ENCODE measurements around the gene CLTC.
A peak's percentile ranks its signal among the peaks of the same experiment; 100 is the strongest.

DNA sequence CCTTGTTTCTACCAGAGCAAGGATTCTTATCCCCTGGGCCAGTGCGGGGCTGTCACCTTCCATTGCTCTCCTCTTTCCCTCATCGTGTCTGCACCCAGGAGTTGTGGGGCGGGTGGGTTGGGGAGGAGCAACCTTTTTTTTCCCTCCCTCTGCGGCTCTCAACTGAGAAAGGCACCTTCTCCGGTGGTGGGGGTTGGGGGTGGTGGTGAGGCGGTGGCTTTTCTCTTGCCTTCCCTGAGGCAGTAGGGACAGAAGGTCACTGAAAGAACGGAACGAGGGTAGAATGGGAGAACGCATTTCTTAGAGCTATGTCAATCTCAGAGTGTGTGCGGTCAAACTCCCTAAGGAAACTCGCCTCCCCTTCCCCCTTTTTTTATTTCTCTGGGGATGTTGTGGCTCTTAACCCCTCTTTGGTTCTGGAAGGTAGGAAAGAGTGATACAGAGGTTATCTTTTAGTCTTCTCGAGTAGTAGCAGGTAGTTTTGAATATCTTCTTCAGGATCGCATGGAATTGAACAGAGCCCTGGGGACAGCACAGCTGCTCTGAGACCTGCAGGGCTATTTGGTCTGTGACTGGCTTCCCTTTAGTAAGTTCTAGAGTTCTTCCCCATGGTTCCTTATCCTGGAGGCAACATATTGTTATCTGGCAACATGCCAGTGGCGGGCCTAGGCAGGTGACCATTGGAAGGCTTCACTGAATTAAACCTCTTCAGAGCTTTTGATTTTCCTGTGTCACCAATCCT, 994 bp downstream of the CLTC start:
- TF ChIP-seq, protein P1, sequence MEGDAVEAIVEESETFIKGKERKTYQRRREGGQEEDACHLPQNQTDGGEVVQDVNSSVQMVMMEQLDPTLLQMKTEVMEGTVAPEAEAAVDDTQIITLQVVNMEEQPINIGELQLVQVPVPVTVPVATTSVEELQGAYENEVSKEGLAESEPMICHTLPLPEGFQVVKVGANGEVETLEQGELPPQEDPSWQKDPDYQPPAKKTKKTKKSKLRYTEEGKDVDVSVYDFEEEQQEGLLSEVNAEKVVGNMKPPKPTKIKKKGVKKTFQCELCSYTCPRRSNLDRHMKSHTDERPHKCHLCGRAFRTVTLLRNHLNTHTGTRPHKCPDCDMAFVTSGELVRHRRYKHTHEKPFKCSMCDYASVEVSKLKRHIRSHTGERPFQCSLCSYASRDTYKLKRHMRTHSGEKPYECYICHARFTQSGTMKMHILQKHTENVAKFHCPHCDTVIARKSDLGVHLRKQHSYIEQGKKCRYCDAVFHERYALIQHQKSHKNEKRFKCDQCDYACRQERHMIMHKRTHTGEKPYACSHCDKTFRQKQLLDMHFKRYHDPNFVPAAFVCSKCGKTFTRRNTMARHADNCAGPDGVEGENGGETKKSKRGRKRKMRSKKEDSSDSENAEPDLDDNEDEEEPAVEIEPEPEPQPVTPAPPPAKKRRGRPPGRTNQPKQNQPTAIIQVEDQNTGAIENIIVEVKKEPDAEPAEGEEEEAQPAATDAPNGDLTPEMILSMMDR (IDR thresholded peaks at IDR 0.05): no peak
- peak; percentile 23 for TF ChIP-seq POLR2A (IDR thresholded peaks at IDR 0.05)
